Pericardium fibroblast (primary cell): Measurements from ENCODE around the gene EYA3. TPM values are rescaled to one million over a fixed set of nuclear protein-coding genes. Genes with fewer than 3 reads are reported as not detected.

Experiments used
- total RNA-seq: library from RNA; depleted of rRNA; stranded (reverse); fragments of >200 nt; gene quantifications from 2 replicates; pipeline ENCODE4 v1.2.3, GENCODE V29; 2015

The EYA3 gene, protein sequence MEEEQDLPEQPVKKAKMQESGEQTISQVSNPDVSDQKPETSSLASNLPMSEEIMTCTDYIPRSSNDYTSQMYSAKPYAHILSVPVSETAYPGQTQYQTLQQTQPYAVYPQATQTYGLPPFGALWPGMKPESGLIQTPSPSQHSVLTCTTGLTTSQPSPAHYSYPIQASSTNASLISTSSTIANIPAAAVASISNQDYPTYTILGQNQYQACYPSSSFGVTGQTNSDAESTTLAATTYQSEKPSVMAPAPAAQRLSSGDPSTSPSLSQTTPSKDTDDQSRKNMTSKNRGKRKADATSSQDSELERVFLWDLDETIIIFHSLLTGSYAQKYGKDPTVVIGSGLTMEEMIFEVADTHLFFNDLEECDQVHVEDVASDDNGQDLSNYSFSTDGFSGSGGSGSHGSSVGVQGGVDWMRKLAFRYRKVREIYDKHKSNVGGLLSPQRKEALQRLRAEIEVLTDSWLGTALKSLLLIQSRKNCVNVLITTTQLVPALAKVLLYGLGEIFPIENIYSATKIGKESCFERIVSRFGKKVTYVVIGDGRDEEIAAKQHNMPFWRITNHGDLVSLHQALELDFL
- total RNA-seq = 8.5 and 16.9 TPM in 2 replicates

DNA sequence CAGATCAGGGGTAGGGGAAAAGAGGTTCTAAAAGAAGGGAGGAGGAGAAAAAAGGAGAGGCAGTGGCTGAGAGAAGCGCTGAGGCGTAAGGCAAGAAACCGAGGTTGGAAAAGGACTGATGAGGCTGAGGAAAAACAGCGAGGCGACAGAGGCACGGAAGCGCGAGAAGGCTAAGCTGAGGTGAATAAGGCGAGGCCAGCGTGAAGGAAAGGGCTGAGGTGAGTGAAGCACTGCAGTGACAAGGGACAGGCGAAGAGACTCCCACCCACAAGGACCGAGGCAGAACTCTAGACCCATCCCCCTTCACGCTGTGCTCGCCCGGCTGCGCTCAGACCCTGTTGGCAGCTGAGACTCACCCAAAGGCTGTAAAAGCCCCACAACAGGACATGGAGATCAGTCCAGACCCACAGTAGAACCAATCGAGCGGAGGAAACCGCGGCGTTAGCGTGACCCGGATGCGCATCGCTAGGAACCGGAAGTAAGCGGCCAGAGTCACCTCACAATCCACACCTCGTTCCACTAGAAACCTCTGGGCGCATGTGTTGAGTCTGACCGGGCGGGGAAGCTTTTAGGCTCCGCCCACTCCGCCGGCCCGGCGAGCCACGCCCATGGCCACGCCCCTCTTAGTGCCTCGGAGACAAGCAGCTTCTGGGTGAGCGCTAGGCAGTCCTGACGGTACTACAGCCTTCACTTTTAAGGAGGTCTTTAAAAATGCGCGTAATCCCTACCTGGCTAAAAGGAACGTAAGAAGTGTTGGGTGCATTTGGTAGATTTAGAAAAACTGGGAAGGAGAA is at the start of gene EYA3:
Gene EYA3, minus strand, starts transcription at position 443 of the 794 bp plus-strand sequence. CDS start 30,584 bp downstream, outside the sequence.

DNA sequence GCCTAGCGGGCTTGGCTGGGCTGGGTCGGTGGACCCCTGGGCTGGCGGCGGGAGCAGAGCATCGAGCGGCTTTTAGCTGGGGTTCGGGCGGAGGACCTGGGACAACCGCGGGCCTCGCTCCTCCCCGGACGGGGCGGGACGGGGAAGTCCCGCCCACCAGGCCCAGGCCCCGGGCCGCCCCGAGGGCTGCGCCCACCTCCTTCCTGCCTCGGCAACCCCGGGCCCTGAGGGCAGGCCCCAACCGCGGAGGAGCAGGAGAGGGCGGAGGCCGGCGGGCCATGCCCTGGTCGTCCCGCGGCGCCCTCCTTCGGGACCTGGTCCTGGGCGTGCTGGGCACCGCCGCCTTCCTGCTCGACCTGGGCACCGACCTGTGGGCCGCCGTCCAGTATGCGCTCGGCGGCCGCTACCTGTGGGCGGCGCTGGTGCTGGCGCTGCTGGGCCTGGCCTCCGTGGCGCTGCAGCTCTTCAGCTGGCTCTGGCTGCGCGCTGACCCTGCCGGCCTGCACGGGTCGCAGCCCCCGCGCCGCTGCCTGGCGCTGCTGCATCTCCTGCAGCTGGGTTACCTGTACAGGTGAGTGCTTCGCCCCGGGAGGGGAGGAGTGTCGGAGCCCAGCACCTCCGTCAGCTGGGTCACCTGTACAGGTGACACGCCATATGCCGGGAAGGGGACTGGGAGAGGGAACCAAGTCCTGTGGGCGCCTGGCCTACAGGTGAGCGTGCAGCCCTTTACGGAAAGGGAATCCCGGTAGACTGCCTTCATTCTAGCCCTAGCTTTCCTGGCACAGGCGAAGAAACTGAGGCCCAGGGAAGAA is 128.4 kb downstream of the EYA3 start, which contains the start of gene XKR8:
Gene XKR8, plus strand, starts transcription at position 182 of the 812 bp plus-strand sequence. Its CDS starts 97 bp downstream, at position 279.

DNA sequence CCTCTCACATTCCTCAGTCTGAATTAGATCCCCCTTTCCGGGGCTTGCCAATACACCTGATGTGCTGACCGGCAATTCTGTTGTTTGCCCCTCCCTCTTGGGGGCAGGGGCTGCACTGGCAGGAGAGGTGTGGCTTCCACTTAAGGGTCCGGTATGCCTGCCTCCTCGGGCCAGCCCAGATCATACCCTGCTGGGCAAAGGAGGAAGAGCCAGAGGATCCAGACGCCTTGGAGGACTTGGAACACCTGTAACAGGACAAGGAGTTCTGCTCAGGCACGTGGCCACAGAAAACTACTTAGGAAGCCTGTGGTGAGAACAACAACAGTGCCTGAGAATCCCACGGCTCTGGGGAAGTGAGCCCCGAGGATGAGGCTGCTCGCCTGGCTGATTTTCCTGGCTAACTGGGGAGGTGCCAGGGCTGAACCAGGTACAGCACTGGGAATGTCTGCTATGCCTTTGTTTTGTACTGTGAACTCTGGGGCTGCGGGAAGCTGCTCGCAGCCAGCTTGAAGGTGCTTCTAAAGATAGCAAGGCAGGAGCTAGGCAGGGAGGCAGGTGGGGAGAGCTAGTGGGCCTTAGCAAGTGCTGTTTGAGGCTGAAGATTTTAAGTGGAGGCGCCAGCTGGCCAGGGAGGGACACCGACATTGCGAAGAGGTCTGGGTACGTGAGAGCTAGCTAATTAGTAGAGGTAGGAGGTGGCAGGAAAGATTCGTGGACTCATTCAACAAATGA is 153.4 kb downstream of the EYA3 start, which contains the start of gene SMPDL3B:
Gene SMPDL3B, plus strand, starts transcription at position 183 of the 732 bp plus-strand sequence. Its CDS starts 184 bp downstream, at position 367.

Other genes with a start within 250 kb of the EYA3 start
- 3.2 and 5.6 TPM in 2 replicates for gene THEMIS2, start 216.1 kb downstream of the EYA3 start, total RNA-seq
- 17.5 and 19.7 TPM in 2 replicates for gene RPA2, start 174.0 kb downstream of the EYA3 start, total RNA-seq
- gene SMPDL3B, start 153.6 kb downstream of the EYA3 start, total RNA-seq = not detected in 2 replicates
- gene XKR8, start 128.6 kb downstream of the EYA3 start, total RNA-seq = 4.2 and 6.8 TPM in 2 replicates
- 0.17 and 0.23 TPM in 2 replicates for gene PTAFR, start 88.1 kb upstream of the EYA3 start, total RNA-seq
- gene DNAJC8, start 144.4 kb upstream of the EYA3 start, total RNA-seq = 59.2 and 64.5 TPM in 2 replicates
- gene ATP5IF1, start 147.5 kb upstream of the EYA3 start, total RNA-seq = 139 and 158 TPM in 2 replicates
- gene SESN2, start 170.9 kb upstream of the EYA3 start, total RNA-seq = 32.7 and 39.3 TPM in 2 replicates
- 9.4 and 11.8 TPM in 2 replicates for gene MED18, start 240.4 kb upstream of the EYA3 start, total RNA-seq